Bronchial epithelial cell (primary cell): Measurements from ENCODE around the gene DPF1. TPM values are rescaled to one million over a fixed set of nuclear protein-coding genes. Genes with fewer than 3 reads are reported as not detected.

Experiments
- DNase-seq: peaks from one replicate; pipeline ENCODE4 v3.0.0-alpha.2; 2010; ENCODE audit warnings: low read depth
- FAIRE-seq: peaks from 2 replicates; lab custom pipeline; 2011; peaks lifted over from hg19 to GRCh38; lab: Jason Lieb, UNC
- H3K27me3 ChIP-seq: 2 replicates; pipeline ENCODE4 v1.5.1; 2011; ENCODE audit warnings: low read length; ENCODE audit not compliant: control insufficient read depth, insufficient read depth
- H3K36me3 ChIP-seq: 2 replicates; pipeline ENCODE4 v1.5.1; 2011; ENCODE audit warnings: low read length; ENCODE audit not compliant: control insufficient read depth, insufficient read depth
- H3K4me3 ChIP-seq: 2 replicates; pipeline ENCODE4 v1.5.1; 2011; ENCODE audit warnings: mild to moderate bottlenecking, low read depth, low read length, control low read depth
- total RNA-seq: library from RNA; depleted of rRNA; stranded (reverse); fragments of >200 nt; gene quantifications from 2 replicates; pipeline ENCODE4 v1.2.1, GENCODE V29; 2014
- TF ChIP-seq, protein P1 (sequence below): IDR thresholded peaks from 2 replicates; pipeline ENCODE4 v1.5.1; 2011; ENCODE audit warnings: mild to moderate bottlenecking, moderate library complexity, low read length, control low read depth, inconsistent platforms; ENCODE audit not compliant: insufficient read depth, severe bottlenecking

The DPF1 gene
- total RNA-seq, 1 donor from 2014 or later: not detected

DNA sequence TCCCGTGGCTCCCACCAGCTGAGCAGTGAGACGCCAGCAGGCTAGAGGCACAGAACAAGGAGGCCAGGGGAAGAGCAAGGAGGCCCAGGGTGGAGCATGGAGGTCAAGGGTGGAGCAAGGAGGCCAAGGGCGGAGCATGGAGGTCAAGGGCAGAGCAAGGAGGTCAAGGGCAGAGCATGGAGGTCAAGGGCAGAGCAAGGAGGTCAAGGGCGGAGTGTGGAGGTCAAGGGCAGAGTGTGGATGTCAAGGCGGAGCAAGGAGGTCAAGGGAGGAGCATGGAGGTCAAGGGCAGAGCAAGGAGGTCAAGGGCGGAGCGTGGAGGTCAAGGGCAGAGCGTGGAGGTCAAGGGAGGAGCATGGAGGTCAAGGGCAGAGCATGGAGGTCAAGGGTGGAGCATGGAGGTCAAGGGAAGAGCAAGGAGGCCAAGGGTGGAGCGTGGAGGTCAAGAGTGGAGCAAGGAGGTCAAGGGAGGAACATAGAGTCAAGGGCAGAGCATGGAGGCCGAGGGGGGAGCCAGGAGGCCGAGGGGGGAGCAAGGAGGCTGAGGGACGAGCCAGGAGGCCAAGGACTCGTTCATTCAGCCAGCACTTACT is 27.7 kb downstream of the DPF1 start:
- Histone ChIP-seq H3K4me3 (no peak overlapping the region), H3K36me3 (peaks cover 5% of the 10 kb centered on the region), H3K27me3 (no peaks in the 10 kb centered on the region)
- TF ChIP-seq, protein P1, sequence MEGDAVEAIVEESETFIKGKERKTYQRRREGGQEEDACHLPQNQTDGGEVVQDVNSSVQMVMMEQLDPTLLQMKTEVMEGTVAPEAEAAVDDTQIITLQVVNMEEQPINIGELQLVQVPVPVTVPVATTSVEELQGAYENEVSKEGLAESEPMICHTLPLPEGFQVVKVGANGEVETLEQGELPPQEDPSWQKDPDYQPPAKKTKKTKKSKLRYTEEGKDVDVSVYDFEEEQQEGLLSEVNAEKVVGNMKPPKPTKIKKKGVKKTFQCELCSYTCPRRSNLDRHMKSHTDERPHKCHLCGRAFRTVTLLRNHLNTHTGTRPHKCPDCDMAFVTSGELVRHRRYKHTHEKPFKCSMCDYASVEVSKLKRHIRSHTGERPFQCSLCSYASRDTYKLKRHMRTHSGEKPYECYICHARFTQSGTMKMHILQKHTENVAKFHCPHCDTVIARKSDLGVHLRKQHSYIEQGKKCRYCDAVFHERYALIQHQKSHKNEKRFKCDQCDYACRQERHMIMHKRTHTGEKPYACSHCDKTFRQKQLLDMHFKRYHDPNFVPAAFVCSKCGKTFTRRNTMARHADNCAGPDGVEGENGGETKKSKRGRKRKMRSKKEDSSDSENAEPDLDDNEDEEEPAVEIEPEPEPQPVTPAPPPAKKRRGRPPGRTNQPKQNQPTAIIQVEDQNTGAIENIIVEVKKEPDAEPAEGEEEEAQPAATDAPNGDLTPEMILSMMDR: no peak
- FAIRE-seq (no peak), DNase-seq (no peak)

DNA sequence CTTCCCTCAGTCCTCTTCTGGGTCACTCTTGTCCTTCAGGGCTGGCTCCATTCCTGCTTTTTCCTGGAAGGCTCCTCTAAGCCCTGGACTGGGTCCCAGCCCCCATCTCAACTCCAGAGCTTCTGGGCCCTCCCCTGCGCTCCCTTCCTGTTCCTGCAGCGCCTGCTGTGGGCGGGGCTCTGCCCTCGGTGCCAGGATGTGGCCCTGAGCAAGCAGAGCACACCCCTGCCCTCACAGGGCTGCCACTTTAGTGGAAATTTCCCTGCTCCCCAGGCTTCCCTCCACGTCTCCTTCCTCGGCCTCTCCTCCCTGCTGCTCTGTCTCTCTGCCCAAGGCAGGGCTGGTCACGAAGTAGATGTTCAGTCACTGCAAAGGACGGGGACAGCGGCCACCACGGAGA is 28.8 kb downstream of the DPF1 start:
- H3K4me3 ChIP-seq: no peak overlapping the region
- FAIRE-seq (no peak), DNase-seq (no peak)
- TF ChIP-seq, protein P1: no peak
- H3K27me3 ChIP-seq: no peaks in the 10 kb centered on the region
- peaks cover 5% of the 10 kb centered on the region for H3K36me3 ChIP-seq

DNA sequence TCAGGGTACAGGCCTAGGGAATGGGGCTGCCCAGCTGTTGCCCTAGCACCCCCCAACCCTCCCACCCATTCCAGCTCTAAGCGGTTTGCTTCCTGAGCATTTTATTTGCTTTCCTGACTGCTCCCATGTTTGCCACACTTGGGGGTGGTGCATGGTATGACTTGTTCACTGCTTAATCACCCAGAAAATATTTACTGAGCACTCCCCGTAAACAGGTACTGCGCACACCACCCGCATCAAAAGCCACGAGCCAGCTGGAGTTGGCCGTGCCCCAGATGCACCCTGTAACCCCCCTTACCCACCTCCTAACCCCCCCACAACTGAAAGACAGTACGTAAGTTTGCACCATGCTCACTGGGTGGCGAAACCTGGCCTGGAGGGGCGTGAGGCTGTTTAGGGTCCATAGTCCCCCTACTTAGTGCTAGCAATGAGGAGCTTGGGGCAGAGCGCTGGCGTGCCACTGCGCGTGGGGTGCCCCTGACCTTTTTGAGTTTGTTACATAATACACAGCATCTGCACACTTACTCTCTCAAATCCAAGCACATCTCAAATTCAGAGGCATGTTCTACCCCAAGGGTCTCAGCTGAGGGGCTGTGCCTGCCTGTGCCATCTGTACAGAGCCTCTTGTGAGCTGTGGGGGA is 29.8 kb downstream of the DPF1 start:
- TF ChIP-seq, protein P1: no peak
- Histone ChIP-seq H3K4me3 (no peak overlapping the region), H3K27me3 (no peaks in the 10 kb centered on the region), H3K36me3 (peaks cover 5% of the 10 kb centered on the region)
- DNase-seq: peak; percentile 87
- FAIRE-seq: no peak

DNA sequence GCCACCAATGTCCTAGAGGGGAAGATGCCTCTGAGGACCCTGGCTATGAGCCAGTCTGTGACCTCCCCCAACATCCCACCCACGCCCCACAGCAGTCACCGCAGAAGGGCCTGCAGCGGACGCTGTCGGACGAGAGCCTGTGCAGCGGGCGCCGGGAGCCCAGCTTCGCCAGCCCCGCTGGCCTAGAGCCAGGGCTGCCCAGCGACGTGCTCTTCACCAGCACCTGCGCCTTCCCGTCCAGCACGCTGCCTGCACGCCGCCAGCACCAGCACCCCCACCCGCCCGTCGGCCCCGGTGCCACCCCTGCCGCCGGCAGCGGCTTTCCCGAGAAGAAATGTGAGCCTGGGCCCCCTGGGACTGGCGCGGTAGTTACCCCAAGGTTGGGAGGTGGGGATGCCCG is 30.6 kb downstream of the DPF1 start:
- FAIRE-seq: no peak

DNA sequence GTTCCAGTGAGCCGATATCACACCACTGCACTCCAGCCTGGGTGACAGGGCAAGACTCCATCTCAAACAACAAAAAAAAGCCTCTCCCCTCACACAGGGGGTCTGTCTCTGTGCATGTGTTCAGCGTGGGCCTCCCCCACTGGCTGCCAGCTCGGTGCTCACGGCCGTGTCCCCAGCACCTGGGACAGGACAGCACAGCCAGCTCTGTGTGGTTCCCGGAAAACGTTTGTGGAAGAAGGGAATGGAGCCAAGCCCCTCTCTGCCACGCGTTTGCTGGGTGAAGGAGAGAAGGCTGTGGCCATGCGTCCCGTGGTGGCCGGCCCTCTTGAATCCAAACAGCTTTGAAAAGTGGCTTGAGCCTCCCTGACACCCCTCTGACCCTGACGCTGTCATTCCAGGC is 32.3 kb downstream of the DPF1 start:
- TF ChIP-seq, protein P1: no peak
- no peak for DNase-seq
- Histone ChIP-seq H3K36me3 (peaks cover 2% of the 10 kb centered on the region), H3K4me3 (no peak overlapping the region), H3K27me3 (no peaks in the 10 kb centered on the region)
- FAIRE-seq: no peak

More for the DNA sequence above, 30.6 kb downstream of the DPF1 start:
- H3K36me3 ChIP-seq: peaks cover 2% of the 10 kb centered on the region
- no peaks in the 10 kb centered on the region for H3K27me3 ChIP-seq
- DNase-seq: no peak
- TF ChIP-seq, protein P1: no peak
- H3K4me3 ChIP-seq: no peak overlapping the region

DNA sequence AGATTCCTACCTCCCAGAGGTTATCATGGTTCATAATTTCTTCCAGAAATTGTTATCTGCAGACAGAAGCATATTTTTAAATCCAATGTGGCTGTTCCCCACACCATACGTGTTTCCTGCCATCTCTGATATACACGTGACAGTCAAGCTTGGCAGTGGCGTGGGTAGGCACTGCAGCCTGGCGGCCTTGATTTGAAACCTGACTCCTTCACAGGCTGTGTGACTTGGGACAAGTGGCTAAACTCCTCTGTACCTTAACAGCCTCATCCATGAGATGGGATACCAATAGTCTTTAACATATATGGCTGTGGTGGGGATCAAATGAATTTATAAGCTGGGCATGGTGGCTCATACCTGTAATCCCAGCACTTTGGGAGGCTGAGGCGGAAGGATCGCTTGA is 33.2 kb downstream of the DPF1 start:
- FAIRE-seq: no peak
- no peak overlapping the region for H3K4me3 ChIP-seq
- TF ChIP-seq, protein P1: no peak
- no peaks in the 10 kb centered on the region for H3K27me3 ChIP-seq
- DNase-seq: no peak
- H3K36me3 ChIP-seq: peaks cover 2% of the 10 kb centered on the region
